Lower leg skin (tissue), 4 donors: ENCODE measurements around the gene TNNC1. TPM values are rescaled to one million over a fixed set of nuclear protein-coding genes. Genes with fewer than 3 reads are reported as not detected.
A peak's percentile ranks its signal among the peaks of the same experiment; 100 is the strongest.

Experiments
- DNase-seq, 2 donors: peaks; one replicate each; pipeline ENCODE4 v3.0.0-alpha.2; 2019; ENCODE audit warnings: low spot score in 2 of 2
- H3K4me3 ChIP-seq: fragments of 200-600 bp; sonication (generic); 2 replicates; pipeline ENCODE4 v1.5.1; 2017; ENCODE audit warnings: mild to moderate bottlenecking, low read depth; ENCODE audit not compliant: poor library complexity, severe bottlenecking
- POLR2A ChIP-seq, 2 donors: fragments of 450-650 bp; IDR thresholded peaks; one replicate each; pipeline ENCODE4 v1.6.1; 2016 to 2017; ENCODE audit warnings: antibody characterized with exemption in 2 of 2, mild to moderate bottlenecking in 1 of 2, moderate library complexity in 1 of 2
- whole genome bisulfite sequencing, 2 donors: methylation state at CpG; one replicate each; pipeline ENCODE4 v1.1.5; 2018; 5-methylcytosine and 5-hydroxymethylcytosine counted together
- intact Hi-C: fragments of 100-400 bp; cut with DNase I; formaldehyde crosslinking; loops from one replicate; pipeline ENCODE4 v1.15.0; 2023; ENCODE audit warnings: low total_unique reads
- total RNA-seq, 4 donors: library from RNA; depleted of rRNA; stranded (reverse); fragments of >200 nt; gene quantifications; one replicate each; pipeline ENCODE4 v1.1.0, GENCODE V29; 2016
- TF ChIP-seq, protein P1 (sequence below), 3 donors: fragments of 450-650 bp; IDR thresholded peaks; one replicate each; pipeline ENCODE4 v1.5.1; 2016; ENCODE audit warnings: antibody characterized with exemption in 3 of 3, mild to moderate bottlenecking in 3 of 3, moderate library complexity in 2 of 3

The TNNC1 gene
- total RNA-seq, 4 donors from 2014 or later: 6.3 to 73.7 (median 21.3) TPM

DNA sequence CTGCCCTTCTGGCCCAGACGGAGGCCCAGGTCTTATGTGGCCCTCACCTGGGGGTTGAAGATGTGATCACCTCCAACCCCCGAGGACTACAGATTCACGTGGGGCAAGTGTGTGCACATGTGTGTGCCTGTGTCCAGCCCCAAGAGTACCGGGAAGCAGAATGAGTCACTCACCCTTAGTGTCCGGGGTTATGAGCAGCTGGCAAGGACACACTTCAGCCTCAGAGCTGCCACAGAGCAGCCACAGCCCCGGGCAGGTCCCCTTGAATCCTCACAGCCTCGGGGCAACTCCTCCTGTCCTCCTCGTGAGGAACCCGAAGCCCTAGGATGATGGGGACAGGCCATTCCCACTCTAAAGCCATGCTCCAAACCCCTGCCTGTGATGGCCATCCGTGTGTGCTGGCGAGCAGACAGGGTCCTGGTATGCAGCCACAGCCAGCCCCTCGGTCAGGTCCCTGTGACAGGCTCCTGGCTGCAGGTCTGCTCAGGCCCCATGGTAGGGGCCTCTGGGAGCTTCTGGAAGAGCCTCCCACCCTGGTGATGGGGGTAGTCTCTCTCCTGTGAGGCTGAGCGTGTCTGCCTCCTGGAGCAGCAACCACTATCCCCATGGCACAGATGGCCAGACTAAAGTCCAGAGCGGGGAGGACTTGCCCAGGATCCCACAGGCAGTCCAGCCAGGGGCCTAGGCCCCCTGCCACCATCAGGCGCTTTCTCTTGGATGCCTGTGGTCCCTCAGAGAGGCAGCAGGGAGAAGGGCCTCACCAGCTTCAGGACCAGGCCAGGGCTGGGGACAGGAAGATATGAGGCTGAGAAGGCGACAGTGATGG lies 42.1 kb upstream of the TNNC1 start:
- no peak for TF ChIP-seq POLR2A (IDR thresholded peaks at IDR 0.05)
- TF ChIP-seq, protein P1, sequence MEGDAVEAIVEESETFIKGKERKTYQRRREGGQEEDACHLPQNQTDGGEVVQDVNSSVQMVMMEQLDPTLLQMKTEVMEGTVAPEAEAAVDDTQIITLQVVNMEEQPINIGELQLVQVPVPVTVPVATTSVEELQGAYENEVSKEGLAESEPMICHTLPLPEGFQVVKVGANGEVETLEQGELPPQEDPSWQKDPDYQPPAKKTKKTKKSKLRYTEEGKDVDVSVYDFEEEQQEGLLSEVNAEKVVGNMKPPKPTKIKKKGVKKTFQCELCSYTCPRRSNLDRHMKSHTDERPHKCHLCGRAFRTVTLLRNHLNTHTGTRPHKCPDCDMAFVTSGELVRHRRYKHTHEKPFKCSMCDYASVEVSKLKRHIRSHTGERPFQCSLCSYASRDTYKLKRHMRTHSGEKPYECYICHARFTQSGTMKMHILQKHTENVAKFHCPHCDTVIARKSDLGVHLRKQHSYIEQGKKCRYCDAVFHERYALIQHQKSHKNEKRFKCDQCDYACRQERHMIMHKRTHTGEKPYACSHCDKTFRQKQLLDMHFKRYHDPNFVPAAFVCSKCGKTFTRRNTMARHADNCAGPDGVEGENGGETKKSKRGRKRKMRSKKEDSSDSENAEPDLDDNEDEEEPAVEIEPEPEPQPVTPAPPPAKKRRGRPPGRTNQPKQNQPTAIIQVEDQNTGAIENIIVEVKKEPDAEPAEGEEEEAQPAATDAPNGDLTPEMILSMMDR (IDR thresholded peaks at IDR 0.05): no peak
- 53 to 63% methylated on average over 11 to 15 of the region's 16 CpGs for WGBS, 2 donors
- DNase-seq: no peak
- intact Hi-C loops: no loop called here
- H3K4me3 ChIP-seq: peak overlapping the region; percentile 12

DNA sequence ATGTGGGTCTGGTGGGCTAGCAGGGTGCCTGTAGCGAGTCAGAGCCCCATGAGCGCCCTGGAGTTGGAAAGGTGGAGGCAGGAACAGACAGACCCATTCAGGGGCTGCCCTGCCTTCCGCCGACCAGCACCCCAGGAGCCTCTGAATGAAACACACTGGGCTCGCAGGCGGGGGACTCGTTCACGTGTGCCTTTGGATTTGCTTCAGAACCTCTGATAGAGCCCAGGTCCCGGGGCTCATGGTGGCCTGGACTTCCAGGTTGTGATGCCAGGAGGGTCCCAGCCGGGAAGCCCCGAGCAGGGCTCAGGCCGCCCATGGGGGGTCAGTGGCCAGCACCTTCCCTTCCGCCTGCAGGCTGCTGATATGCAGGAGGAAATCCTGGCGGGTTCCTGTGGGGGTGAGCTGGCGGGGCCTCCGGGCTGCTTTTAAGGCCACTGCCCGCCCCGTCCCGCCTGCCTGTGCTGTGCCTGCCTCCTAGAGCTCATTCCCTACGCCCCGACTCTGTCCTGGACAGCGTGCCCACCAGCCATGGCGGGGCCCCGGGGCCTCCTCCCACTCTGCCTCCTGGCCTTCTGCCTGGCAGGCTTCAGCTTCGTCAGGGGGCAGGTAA lies 41.1 kb upstream of the TNNC1 start, which contains the start of gene STAB1:
Gene STAB1, plus strand, starts transcription at position 453 of the 610 bp plus-strand sequence. Its CDS starts 76 bp downstream, at position 529.
- H3K4me3 ChIP-seq: peak within 1 kb of the TSS; percentile 12
- 52 to 58% methylated on average over 21 to 22 of the region's 25 CpGs for WGBS, 2 donors
- intact Hi-C loops: no loop called here
- peak in 1 of 2 donors; percentile 92 for DNase-seq
- TF ChIP-seq POLR2A (IDR thresholded peaks at IDR 0.05): no peak
- TF ChIP-seq, protein P1 (IDR thresholded peaks at IDR 0.05): no peak

DNA sequence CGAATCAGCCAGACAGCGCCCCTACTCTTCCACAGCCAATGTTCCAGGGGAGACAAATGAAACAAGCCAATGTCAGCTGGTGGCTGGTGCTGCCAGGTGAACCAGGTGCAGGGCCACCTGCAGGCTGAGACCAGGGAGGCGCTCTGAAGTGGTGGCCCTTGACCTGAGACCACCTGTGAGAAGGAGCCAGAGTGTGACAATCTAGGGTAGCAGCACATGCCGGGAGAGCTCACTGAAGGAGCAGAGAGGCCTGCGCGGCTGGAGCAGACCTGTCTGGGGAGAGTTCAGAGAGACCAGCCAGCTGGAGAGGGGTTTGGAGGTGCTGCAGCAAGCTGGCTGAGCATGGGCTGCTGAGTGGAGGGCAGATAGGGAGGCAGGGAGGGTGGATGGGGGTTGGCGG lies 40.6 kb upstream of the TNNC1 start:
- WGBS, 2 donors: 77 to 80% methylated on average over 7 of the region's 7 CpGs
- no peak overlapping the region for H3K4me3 ChIP-seq
- TF ChIP-seq, protein P1 (IDR thresholded peaks at IDR 0.05): no peak
- no peak for TF ChIP-seq POLR2A (IDR thresholded peaks at IDR 0.05)
- no peak for DNase-seq
- intact Hi-C loops: no loop called here

DNA sequence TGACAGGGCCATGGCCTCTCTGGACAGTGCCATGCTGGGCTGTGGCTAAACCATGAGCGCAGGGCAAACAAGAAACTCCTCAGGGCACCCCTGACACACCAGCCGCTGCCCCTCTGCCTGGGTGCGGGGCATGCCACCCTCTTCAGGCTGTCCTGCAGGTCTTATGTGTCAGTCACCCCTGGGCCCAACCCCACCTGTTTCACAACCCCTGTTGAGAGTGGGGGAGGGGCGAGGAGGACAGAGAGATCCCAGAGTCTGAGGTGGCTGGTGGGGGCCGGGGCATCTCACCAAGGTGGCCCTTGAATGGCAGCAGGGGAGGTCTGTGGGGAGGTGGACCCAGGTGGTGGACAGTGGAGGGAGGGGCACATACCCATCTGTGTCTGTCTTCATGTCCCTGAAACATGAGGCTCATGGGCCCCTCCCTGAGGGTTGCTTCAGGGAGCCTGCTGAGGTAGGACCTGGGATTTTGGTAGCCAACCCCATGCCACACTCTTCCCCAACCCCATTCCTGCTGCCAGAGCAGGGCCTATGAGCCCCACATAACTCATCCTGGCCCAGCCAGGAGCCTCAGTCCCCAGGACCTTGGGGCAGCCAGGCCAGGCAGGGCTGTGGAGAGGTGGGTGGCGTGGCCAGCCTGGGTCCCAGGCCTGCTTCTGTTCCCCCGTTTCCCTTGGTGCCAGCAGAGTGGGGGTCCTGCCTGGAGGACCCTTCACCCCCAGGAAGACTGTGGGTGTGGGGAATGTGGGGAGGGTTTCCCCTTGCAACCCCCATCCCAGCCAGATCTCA lies 39.6 kb upstream of the TNNC1 start:
- TF ChIP-seq, protein P1 (IDR thresholded peaks at IDR 0.05): no peak
- TF ChIP-seq POLR2A (IDR thresholded peaks at IDR 0.05): no peak
- intact Hi-C loops: no loop called here
- WGBS, 2 donors: 89 to 92% methylated on average over 7 of the region's 7 CpGs
- H3K4me3 ChIP-seq: no peak overlapping the region
- no peak for DNase-seq

DNA sequence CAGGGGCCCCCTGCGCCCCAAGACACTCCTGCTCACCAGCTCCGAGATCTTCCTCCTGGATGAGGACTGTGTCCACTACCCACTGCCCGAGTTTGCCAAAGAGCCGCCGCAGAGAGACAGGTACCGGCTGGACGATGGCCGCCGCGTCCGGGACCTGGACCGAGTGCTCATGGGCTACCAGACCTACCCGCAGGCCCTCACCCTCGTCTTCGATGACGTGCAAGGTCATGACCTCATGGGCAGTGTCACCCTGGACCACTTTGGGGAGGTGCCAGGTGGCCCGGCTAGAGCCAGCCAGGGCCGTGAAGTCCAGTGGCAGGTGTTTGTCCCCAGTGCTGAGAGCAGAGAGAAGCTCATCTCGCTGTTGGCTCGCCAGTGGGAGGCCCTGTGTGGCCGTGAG lies 38.2 kb upstream of the TNNC1 start:
- no peak for DNase-seq
- intact Hi-C loops: no loop called here
- WGBS, 2 donors: 88 to 94% methylated on average over 16 to 17 of the region's 21 CpGs
- no peak overlapping the region for H3K4me3 ChIP-seq
- TF ChIP-seq, protein P1 (IDR thresholded peaks at IDR 0.05): no peak
- TF ChIP-seq POLR2A (IDR thresholded peaks at IDR 0.05): no peak
